SK-N-DZ (cell line): Measurements from ENCODE around the gene CST3.
"Not testable (repeated sequence)": the region's sequence is repeated elsewhere in the genome, so short reads cannot be mapped to it uniquely, and the experiment has no call there.

ENCODE experiments used
- DNase-seq: peaks from one replicate; pipeline ENCODE4 v3.0.0-alpha.2; 2015; ENCODE audit warnings: low spot score

The CST3 gene

GRCh38 chr20:23643659-23644058 lies 5.9 kb upstream of the CST3 start:
- DNase-seq: no peak

DNA sequence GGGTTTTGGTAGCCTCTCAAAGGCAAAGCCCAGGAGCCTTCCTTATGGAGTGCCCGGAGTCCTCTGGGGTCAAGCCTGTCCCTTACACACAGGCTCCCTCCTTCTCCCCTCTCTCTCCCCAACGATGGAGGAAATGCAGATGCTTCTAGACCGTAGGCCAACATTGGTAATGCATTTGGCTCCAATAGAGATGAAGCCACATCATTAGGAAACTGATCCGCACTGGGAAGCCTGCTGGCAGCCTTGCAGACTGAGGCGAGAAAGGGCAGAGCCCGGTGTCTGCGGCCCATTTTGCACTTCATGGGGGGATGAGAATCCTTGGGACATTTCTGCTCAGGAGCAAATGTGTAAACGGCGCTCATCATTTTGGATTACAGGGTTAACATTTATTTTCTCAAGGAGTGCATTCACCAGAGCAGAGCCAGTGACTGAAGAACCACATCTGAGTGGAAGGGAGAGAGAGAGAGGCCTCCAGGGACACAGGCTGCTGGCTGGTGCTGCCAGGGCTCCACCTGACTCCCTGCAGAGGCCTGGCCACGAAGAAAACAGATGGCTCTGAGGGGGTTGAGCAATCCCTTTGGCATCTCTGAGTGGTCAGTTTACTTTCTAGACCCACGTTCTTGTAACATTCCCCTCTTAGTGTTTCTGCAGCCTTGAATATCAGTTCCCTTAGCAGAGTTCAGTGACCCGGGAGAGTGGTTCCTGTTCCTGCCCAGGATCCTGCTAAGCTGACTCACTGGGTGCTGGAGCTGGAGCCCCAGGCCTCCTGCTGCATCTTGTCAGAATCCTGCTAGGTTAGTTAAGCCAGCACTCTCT lies 4.4 kb upstream of the CST3 start:
- DNase-seq: peak; percentile 42

- DNase-seq: no peak
Observed at GRCh38 chr20:23640671-23641667, 3.2 kb upstream of the CST3 start.

GRCh38 chr20:23640018-23640601 lies 2.4 kb upstream of the CST3 start:
- DNase-seq: no peak

GRCh38 chr20:23639490-23639958 lies 1.8 kb upstream of the CST3 start:
- DNase-seq: no peak

- no peak for DNase-seq
Observed at GRCh38 chr20:23638309-23638708, 554 bp upstream of the CST3 start.

- DNase-seq: no peak
Observed at GRCh38 chr20:23636908-23637281, 860 bp downstream of the CST3 start.

- DNase-seq: no peak
Observed at GRCh38 chr20:23636182-23636907, 1.4 kb downstream of the CST3 start.

DNA sequence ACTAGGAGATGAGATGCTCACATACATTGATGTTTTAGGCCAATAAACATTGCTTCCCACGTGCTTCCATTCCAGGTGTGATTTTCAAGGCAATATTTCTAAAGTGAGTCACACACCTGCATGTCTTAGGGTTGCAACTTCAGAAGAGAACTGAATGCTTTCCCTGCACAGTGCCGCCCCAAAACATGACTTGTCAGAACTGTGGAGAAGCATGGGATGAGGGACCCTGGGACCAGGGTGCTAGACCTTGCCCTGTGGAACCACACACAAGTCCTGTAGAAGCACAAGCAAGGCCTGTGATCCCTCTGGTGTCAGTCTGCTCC lies 2.0 kb downstream of the CST3 start:
- DNase-seq: not testable (repeated sequence)

DNA sequence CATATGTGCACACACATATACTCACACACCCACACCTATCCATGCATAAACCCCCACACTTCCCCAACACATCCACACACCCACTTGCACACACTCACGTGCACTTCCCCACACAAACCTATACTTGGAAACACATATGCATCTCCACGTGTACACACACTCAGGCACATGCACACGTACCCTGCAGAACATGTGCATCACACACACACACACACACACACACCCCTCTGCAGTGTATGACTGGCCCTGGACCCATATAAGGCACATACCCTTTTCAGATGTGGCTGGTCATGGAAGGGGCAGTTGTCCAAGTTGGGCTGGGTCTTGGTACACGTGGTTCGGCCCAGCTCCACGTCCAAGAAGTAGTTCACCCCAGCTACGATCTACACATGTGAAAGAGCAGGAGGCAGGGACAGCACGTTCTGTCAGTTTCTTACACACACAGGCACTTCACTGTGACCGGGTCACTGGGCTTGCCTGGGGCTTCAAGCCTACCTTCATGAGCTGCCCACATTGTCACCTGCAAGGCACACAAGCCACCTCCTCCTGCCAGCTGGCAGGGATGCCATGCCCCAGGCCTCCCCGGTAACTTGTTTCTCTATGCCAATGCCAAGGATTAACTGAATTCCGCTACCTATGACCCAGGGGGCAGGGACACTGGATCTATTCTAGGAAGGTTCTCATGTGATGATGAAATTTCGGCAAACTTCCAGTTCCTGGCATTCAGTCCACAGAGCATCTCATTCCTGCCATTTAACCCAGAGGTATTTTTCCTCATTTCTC lies 2.6 kb downstream of the CST3 start:
- DNase-seq: no peak

- no peak for DNase-seq
Observed at GRCh38 chr20:23634044-23634801, 3.5 kb downstream of the CST3 start.

GRCh38 chr20:23632711-23633573 lies 4.8 kb downstream of the CST3 start:
- DNase-seq: no peak

GRCh38 chr20:23631981-23632710 lies 5.6 kb downstream of the CST3 start:
- DNase-seq: no peak

DNA sequence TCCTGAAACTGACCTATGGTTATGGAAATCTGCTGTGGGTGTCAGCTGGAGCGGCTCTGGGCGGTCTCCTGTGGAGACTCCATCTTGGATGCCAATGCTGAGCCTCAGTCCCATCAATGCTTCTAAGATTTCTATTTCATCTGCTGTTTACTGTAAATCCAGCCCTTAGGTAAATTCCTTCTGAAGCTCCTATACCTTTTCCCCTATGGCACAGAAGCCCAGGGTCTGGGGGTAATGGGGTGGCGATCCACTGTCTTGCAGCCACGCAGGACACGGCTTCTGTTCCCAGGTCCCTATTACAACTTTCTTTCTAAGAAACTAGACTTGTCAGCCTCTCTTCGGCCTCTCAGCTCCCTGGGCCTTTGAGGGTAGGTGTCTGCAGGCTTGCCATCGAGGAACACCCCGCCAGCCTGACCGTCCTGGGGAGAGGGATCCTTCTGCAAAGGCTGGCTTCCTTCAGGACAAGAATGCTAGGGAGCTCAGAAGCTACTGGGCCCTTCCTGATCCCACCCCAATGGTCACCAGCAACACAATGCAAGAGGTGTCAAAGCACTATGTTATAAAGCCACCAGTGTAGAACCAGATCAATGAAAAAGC lies 6.4 kb downstream of the CST3 start:
- DNase-seq: no peak

DNA sequence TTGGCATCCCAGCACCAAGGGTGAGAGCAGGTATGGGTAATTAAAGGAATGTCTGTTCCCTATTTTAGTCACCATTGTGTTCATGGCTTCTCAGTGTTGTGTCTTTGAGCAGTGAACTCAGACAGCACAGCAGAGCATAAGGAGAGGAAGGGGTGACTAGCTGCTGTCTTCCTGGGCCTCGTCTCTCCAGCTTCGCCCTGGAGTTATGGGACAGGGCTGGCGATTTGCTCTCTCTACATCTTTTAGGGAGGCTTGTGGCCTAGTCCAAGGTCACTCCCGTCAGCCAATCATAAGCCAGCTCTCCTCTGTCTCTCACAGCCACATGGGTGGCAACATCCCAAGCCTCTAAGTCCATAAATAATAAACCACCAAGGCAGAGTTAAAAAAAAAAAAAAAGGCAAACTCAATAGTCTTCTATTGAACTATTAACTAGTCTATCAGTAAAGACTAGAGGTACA lies 7.3 kb downstream of the CST3 start:
- DNase-seq: no peak

- no peak for DNase-seq
Observed at GRCh38 chr20:23629542-23630391, 8.0 kb downstream of the CST3 start.
